GM19328 (cell line): ENCODE measurements around the gene OR52E2.
"Not testable (repeated sequence)": the region's sequence is repeated elsewhere in the genome, so short reads cannot be mapped to it uniquely, and the experiment has no call there.

ENCODE experiments used
- ATAC-seq: cut with Tn5 transposase; IDR thresholded peaks from one replicate; pipeline ENCODE4 v1.9.1; 2021; ENCODE audit warnings: mild to moderate bottlenecking, moderate library complexity; ENCODE audit not compliant: unreplicated experiment

Gene OR52E2

DNA sequence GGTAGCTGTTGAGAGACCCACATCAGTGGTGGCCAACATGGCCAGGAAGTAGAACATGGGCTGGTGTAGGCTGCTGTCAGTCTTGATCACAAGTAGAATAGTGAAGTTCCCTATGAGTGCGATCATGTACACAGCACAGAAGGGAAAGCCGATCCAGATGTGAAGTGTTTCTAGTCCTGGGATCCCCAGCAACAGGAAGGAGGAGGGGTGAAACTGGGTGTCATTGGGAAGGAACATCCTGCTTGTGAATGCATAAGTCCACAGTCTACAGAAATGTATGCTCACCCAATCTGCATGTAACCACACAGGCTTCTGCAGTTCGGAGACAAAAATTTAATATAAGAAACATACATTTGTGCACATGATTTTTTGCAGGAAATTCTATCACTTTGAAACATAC is at the start of gene OR52E2:
OR52E2 (minus strand) TSS at position 237 of the 400 bp plus-strand sequence; CDS start at position 237, 0 bp downstream.
- no peak for ATAC-seq

DNA sequence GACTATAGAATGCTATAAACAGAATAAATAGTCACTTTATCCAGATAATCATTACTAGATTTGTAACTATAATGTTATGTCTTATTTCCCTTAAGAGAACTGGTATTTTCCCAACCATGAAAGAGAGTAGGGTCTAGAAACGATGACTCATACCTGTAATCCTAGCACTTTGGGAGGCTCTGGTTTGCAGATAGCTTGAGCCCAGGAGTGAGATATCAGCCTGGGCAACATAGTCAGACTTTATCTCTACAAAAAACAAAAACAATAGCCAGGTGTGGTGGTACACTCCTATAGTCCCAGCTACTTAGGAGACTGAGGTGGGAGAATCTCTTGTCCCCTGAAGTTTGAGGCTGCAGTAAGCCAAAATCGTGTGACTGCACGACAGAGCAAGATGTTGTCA is 47.9 kb upstream of the OR52E2 start:
- ATAC-seq: no peak

DNA sequence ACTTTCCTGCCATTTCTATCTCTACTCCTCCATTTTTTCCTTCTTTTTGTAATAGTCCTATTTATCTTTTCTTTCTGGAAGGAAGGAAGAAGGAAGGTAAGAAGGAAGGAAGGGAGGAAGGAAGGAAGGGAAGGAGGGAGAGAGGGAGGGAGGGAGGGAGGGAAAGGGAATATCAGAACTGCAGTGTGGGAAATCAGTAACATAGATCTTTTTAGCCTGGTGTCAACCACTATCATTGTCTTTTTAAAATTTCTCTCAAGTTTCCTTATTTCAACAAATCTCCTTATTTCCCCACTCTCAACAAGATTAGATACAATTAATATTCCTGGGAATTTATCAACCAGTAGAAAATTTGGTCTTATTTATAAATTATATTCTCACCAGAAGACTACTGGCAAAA is 43.6 kb upstream of the OR52E2 start:
- ATAC-seq: no peak

DNA sequence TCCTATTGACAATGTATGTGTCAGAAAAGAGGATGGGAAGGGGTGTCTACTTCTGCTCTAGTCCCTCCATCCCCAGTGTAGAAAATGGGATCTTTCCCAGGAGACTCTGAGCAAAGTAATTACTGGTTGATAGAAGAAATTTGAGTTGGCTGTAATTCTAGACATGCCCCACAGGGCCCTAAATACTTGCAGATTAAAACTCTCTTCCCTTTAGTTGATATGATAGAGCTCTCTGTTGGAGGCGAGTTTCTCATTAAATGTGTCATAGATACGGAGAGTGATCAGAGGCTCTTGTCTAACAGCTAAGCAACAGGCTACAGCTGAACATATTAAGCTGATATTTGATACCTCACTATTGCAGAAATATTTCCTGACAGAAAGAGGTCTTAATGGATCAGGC is 42.8 kb upstream of the OR52E2 start:
- ATAC-seq: no peak

DNA sequence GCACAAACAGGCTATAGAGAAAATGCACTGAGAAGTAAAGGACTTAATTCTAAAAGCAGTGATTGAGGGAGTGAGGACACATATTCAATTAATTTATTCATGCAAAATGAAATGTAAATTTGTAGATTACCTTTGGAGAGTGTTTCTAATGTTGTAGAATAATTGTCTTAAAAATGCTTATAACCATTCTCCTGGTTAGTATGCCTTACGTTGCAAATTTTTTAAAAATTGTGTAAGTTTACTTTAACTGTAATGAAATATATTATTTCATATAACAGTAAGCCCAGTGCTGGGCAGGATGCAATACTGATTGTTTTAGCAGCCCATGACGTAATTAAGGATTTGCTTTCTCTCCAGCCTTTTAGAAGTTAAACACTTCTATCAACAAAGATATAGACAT is 36.6 kb upstream of the OR52E2 start:
- ATAC-seq: no peak

DNA sequence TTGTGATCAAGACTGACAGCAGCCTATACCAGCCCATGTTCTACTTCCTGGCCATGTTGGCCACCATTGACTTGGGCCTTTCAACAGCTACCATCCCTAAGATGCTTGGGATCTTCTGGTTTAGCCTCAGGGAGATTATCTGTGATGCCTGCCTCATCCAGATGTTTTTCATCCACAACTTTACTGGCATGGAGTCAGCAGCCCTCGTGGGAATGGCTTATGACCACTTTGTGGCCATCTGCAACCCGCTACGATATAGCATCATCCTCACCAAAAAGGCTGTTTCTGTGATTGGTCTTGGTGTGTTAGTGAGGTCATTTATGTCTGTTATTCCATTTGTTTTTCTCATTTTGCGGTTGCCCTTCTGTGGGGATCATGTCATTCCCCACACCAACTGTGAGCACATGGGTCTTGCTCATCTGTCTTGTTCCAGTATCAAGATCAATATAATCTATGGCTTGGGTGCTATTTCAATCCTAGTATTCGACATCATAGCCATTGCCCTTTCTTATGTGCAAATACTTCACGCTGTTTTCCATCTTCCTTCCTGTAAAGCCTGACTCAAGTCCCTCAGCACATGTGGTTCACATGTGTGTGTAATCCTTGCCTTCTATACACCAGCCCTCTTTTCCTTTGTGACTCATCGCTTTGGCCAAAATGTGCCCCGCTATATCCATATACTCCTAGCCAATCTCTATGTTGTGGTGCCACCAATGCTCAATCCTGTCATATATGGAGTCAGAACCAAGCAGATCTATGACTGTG is 33.6 kb upstream of the OR52E2 start:
- ATAC-seq: no peak

DNA sequence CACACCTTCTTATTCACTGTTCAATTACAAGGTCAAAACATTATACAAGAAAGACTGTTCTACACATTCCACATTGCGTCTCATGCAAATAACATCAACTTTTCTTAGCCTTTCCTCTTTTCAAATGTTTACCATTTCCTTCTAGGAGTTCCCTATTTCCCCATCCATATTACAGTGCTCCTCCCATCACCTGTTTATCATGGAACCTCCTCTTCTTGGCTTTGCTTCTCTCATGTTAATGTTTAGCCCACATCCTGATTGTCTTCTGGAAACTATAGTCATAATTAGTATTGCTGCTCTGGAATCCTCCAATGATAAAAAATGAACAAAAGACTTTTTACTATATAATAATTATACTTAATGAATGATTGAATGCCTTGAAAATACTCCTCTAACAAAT is 31.2 kb upstream of the OR52E2 start:
- no peak for ATAC-seq

DNA sequence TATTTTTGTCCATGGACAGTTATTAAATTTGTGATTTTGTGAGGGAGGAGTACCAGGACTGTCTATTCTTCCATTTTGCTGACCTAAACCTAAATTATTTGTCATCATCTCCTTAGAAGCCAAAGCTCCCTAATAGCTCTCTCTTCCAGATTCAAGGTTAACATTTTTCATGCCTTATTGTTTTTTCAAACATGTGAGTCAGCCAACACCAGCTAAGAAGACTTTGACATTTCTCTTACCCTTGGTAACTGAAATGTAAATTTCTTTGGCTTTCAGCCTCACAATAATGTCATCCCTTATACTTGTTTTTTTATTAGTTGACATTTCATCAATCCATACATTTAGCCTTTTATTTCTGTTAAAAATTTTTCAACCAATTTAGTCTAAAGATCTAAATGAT is 29.1 kb upstream of the OR52E2 start:
- ATAC-seq: no peak

DNA sequence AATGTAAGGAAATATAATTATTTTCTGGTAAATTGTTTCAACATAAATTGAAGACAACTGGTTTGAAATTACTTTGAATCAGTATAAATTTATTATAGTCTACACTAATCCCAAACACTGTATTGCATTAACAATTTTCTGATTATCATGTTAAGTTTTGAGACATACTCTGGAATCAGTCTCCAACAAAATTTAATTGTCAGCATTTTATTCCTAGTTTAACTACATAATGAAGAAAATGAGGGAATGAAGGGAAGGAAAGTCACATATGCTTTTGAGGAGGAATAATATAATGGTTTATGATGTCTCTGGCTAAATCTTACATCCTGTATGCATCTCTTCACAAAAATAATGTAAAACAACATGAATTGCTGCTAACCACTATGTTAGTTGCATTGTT is 24.2 kb upstream of the OR52E2 start:
- ATAC-seq: no peak

DNA sequence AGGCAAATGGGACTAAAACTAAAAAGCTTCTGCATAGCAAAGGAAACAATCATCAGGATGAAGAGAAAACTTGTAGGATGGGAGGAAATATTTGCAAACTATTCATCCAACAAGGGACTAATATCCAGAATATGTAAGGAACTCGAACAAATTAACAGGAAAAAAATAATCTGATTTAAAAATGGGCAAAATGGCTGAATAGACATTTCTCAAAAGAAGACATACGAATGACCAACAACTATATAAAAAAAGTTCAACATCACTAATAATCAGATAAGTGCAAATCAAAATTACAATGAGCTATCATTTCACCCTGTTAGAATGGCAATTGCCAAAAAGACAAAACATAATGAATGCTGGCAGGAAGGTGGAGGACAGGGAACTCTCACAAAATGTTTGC is 22.0 kb upstream of the OR52E2 start:
- ATAC-seq: no peak

DNA sequence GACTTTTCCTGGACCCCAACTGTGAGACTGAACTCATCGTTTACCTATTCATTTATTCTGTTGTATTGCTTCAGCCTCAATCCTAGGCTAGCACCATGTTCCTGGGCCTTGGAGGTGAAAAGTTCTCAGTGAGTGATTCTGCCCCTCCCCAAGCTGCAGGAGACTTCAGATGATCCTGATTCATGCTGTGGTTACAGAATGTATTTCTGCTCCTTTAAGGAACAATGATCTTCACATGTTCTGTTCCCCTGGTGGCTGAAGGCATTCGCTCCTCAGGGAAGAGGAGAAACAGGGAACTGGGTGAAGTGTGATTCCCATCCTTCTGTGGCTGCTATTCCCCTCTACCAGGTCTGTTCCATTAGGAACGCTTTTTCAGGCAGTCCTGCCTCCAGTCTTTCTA is 12.4 kb upstream of the OR52E2 start:
- ATAC-seq: no peak

DNA sequence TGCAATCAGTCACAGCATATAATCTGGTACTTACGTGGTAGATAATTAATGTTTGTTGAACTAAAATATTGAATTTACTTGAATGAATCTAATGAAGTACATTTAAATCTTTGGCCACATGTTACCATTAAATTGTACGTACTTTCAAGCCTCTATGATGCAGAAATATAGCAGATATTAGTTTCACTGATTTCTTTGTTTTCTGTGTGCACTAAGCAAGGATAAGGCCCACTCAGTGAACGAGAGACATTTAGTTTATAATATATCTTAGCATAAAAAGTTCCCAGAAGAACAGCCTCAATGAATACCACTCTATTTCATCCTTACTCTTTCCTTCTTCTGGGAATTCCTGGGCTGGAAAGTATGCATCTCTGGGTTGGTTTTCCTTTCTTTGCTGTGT is 9.8 kb upstream of the OR52E2 start, which contains the start of gene OR52E1:
OR52E1 (plus strand) TSS at position 301 of the 400 bp plus-strand sequence.
- no peak for ATAC-seq

DNA sequence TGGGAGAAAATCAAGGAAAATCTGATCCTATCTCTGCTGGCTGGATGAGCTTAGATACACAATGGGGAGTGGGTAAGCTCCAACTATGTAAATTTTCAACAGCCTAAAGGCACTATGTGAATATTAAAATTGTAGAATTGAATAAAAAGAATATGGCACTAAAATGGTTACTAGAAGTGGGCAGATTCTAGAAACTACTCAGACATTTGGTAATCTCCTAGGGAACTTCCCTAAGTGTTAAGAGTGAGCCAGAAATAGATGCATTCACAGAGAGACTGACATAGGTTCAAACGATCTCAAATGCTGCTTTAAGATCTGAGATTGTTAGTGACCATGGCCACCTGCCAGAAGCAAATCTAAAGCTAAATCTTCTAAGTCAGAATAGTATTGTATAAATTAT is 5.6 kb upstream of the OR52E2 start:
- no peak for ATAC-seq

DNA sequence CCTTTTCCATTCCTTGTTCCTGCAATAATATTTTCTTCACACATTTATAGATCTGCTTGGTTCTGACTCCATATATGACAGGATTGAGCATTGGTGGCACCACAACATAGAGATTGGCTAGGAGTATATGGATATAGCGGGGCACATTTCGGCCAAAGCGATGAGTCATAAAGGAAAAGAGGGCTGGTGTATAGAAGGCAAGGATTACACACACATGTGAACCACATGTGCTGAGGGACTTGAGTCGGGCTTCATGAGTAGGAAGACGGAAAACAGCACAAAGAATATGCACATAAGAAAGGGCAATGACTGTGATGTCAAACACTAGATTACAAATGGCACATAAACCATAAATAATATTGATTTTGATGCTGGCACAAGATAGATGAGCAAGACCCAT is 748 bp downstream of the OR52E2 start:
- not testable (repeated sequence) for ATAC-seq

DNA sequence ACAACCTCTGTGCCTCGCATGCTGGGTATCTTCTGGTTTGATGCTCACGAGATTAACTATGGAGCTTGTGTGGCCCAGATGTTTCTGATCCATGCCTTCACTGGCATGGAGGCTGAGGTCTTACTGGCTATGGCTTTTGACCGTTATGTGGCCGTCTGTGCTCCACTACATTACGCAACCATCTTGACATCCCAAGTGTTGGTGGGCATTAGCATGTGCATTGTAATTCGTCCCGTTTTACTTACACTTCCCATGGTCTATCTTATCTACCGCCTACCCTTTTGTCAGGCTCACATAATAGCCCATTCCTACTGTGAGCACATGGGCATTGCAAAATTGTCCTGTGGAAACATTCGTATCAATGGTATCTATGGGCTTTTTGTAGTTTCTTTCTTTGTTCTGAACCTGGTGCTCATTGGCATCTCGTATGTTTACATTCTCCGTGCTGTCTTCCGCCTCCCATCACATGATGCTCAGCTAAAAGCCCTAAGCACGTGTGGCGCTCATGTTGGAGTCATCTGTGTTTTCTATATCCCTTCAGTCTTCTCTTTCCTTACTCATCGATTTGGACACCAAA is 12.6 kb downstream of the OR52E2 start:
- ATAC-seq: no peak

DNA sequence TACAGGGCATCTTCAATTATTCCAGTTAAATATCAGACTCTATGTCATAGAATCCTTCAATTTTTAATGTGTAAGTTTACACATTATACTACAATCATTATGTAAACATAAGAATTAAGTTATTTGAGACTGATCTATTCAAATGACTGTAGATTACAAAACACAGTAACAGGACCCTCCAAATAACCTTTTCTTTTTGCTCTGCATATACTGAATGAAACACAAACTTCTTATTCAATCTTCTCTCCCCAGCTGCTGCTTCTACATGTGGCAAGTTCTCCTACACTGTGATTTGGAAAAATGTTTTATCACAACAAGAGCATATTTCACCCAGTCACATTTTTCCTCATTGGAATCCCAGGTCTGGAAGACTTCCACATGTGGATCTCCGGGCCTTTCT is 13.2 kb downstream of the OR52E2 start, which contains the start of gene OR52J3:
OR52J3 (plus strand) TSS at position 301 of the 400 bp plus-strand sequence; CDS start at position 301, 0 bp downstream.
- ATAC-seq: no peak

DNA sequence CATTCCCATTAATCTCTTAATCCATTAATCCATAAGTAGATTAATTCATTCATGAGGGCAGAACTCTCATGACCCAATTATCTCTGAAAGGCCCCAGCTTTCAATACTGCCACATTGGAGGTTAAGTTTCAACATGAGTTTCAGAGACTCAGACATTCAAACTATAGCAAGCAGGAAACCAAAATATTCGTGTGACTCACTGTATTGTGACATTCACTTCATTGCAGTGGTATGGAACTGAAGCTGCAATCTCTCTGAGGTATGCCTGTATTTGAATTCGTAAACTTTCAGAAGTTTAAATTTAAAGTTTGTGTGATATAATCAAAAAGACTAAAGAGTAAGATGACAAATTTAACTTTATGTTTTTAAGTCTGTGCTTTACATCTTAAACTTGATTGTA is 16.0 kb downstream of the OR52E2 start:
- no peak for ATAC-seq

DNA sequence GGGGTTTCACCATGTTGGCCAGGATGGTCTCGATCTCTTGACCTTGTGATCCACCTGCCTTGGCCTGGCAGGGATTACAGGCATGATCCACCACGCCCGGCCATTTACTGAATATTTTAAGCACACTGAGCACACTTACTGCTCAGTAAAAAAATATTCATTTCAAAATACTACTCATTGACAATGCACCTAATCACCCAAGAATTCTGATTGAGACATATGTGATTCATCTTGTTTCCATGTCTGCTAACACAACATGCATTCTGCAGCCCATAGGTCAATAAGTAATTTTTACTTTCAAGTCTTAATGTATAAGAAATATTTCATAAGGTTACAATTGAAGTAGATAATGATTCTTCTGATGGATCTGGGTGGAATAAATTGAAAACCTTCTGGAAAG is 17.3 kb downstream of the OR52E2 start:
- no peak for ATAC-seq

DNA sequence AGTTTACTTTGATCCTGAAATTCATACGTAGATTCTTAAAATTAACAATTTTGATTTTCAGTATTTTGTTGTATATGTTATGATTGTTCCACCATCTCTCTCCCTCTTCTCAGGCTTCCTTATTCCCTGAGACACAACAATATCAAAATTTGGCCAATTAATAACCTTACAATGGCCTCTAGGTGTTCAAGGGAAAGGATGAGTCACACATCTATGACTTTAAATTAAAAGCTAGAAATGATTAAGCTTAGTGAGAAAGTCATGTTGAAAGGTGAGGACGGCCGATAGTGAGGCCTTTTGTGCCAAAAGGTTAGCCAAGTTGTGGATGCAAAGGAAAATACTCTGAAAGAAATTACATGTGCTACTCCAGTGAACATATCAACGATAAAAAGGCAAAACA is 18.6 kb downstream of the OR52E2 start:
- ATAC-seq: no peak

DNA sequence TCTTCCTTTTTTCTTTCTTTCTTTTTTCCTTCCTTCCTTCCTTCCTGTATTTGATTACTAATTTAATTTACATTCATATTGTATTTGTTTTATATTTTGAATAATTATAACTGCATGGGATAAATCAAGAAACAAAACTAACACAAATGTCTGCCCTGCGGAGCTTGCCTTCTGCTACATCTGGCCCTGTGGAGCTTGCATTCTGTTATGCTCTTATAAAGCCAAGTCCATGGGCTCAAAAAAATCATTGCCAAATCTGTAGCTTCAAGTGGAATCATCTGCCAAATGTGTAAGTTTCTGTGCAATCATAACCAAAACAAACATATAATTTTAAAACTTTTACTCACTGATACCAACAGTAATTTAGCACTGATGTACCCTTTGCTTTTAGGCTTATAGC is 21.1 kb downstream of the OR52E2 start:
- no peak for ATAC-seq

DNA sequence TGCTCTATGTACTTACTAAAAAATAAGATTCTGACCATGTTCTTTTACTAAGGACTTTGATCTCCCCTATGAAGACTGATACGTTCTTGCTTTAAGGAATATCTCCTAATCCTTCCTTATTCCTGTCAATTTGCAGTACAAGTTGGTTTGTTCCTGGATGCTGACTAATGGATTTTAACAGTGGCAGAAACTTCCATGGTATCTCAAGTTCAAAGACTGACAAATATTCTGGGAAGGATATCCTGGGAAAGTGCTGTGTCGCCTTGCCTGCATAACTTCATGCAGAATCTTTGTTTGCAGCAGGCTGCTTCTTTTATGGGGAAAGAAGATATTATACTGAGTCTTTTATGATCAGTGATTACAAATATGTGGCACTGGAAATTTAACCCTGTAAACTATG is 21.5 kb downstream of the OR52E2 start:
- ATAC-seq: no peak

DNA sequence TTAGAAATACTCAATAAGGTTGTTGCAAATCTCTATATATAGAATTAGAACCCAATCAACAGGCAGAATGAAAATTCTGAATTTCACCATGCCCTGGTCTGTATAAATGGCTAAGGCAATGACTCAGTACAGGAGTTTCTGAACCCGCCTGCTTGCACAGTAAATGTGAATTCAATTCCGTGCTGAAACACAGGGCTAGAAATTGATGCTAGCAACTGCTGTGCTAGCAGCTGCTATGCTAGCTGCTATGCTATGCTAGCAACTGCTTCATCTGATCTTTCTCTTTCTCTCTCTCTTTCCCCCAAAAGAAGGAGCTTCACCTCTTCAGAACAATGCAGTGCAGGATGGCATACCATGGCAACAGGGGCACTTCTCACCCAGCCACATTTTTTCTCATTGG is 22.8 kb downstream of the OR52E2 start:
- no peak for ATAC-seq

DNA sequence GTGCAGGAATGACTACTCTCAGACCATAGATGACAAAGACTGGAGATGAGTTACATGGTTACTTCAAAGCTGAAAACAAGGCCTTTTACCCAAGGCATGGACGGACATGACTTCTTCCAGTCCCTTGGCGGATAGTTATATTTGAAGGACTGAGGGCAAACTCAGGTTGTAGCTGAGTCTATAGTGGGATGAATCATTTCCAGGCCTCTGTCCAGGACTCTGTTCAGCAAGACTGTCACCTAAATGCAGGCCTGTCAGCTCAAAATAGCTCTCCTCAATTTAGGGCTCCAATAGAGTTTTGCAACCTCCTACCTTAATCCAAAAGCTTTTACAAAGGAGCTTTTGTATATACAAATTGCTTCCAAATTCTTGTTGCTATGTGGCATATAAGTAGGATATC is 37.4 kb downstream of the OR52E2 start:
- no peak for ATAC-seq
